BLaER1 treated with 17β-estradiol and CSF1 and Interleukin-3, amounts not matched to agents 10 nM and 100 nM (cell line): ENCODE measurements around the gene ZNF436.

Experiments used
- H3K27ac ChIP-seq, 11 experiments: shearing (Covaris generic); formaldehyde crosslinking; 2 replicates each; pipeline ENCODE4 v1.8.1; 2022
- H3K27me3 ChIP-seq, 11 experiments: shearing (Covaris generic); formaldehyde crosslinking; 2 replicates each; pipeline ENCODE4 v1.8.1; 2022
- H3K36me3 ChIP-seq, 11 experiments: shearing (Covaris generic); formaldehyde crosslinking; 2 replicates each; pipeline ENCODE4 v1.8.1; 2022
- H3K4me1 ChIP-seq, 10 experiments: shearing (Covaris generic); formaldehyde crosslinking; 2 replicates each; pipeline ENCODE4 v1.8.1; 2022
- H3K4me2 ChIP-seq, 11 experiments: shearing (Covaris generic); formaldehyde crosslinking; 2 replicates each; pipeline ENCODE4 v1.8.1; 2022
- H3K4me3 ChIP-seq, 10 experiments: shearing (Covaris generic); formaldehyde crosslinking; 2 replicates each; pipeline ENCODE4 v1.8.1; 2022
- H3K9ac ChIP-seq, 11 experiments: shearing (Covaris generic); formaldehyde crosslinking; 2 replicates each; pipeline ENCODE4 v1.8.1; 2022
- H3K9me3 ChIP-seq, 11 experiments: shearing (Covaris generic); formaldehyde crosslinking; replicated peaks in 1 of 11; 2 replicates each; pipeline ENCODE4 v1.8.1; 2022
- H4K20me1 ChIP-seq, 11 experiments: shearing (Covaris generic); formaldehyde crosslinking; 2 replicates each; pipeline ENCODE4 v1.8.1; 2022
- Cebpa-rat ChIP-seq, 11 experiments: shearing (Covaris generic); IDR thresholded peaks; 2 replicates each; pipeline ENCODE4 v1.8.1; 2022

ZNF436 gene

DNA sequence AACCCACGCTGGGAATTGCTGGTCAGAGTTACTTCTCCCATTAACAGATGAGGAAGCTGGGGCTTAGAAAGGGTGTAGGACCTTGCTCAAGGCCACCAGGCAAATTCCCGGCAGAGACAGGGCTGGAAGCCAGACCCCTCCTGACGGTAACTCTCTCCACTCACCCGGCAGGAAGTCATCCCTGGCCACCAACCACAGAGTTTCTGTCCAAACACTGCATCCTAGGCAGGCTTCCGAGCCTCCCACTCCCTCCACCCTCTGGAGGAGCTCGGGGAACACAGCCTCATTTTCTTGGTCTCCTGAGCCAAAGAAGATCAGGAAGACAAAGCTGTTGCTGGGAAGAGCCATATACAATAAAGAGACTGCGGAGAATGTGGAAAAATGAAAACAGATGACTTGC is 25.0 kb upstream of the ZNF436 start:
- H3K4me3 ChIP-seq = no peak overlapping the region
- no peak for TF ChIP-seq Cebpa-rat (IDR thresholded peaks at IDR 0.05)
- H3K27me3 ChIP-seq = no peaks in the 10 kb centered on the region
- peak overlapping the region in 8 of 11 experiments; percentile 15 to 69 (median 54); a peak in 14 of 22 replicates for H3K4me2 ChIP-seq
- no peaks in the 10 kb centered on the region; a peak in 1 of 22 replicates for H3K9me3 ChIP-seq
- H3K9ac ChIP-seq = no peak overlapping the region
- peaks cover 5 to 24% (median 17%) of the 10 kb centered on the region in 10 experiments; a peak in 16 of 20 replicates for H3K4me1 ChIP-seq
- H3K27ac ChIP-seq = no peak overlapping the region
- no peaks in the 10 kb centered on the region for H4K20me1 ChIP-seq
- no peaks in the 10 kb centered on the region for H3K36me3 ChIP-seq

DNA sequence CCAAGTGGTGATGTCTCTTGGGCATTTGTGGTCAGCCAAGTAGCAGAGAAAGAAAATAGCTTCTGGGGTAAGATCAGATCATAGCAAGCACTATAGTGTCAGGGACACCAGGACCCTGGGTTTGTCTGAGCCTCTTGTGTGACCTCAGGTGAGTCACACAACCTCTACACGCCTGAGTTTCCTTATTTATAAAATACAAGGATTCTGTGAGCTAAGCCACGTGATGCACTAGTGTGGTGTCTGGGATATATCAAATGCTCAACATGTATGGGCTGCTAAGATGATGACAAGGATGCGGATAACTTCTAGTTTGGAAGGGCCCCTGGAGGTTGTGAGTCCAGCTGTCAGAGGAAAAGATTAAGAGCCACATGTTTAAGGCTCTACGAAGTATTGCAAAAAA is 24.5 kb upstream of the ZNF436 start:
- H3K9ac ChIP-seq = peak overlapping the region in 2 of 11 experiments; percentile 5 to 38; a peak in 2 of 22 replicates
- H3K4me3 ChIP-seq = no peak overlapping the region
- H3K27me3 ChIP-seq = no peaks in the 10 kb centered on the region
- peaks cover 5 to 24% (median 17%) of the 10 kb centered on the region in 10 experiments; a peak in 16 of 20 replicates for H3K4me1 ChIP-seq
- H4K20me1 ChIP-seq = no peaks in the 10 kb centered on the region
- no peaks in the 10 kb centered on the region for H3K36me3 ChIP-seq
- TF ChIP-seq Cebpa-rat (IDR thresholded peaks at IDR 0.05) = no peak
- no peak overlapping the region for H3K27ac ChIP-seq
- H3K4me2 ChIP-seq = peak overlapping the region in 10 of 11 experiments; percentile 15 to 69 (median 52); a peak in 17 of 22 replicates
- no peaks in the 10 kb centered on the region; a peak in 1 of 22 replicates for H3K9me3 ChIP-seq

DNA sequence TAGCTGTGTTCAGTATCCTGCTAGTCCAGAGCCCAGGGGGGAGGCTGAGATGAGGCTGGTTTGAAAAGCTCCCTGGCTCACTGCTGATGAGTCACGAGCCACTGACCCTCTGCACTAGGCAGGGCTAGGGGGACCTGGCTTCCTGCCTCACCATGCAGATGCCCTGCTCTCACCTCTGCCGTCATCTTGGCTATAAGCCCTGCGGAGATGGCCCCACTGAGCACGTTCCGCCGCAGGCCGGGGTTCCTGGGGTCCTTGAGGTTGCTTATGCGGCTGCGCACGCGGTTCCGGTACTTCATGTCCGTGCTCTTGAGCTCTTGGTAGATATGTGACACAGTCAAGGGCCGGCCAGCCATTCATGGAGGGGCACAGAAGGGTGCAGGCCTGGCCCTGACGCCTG is 24.1 kb upstream of the ZNF436 start:
- H3K27me3 ChIP-seq = no peaks in the 10 kb centered on the region

DNA sequence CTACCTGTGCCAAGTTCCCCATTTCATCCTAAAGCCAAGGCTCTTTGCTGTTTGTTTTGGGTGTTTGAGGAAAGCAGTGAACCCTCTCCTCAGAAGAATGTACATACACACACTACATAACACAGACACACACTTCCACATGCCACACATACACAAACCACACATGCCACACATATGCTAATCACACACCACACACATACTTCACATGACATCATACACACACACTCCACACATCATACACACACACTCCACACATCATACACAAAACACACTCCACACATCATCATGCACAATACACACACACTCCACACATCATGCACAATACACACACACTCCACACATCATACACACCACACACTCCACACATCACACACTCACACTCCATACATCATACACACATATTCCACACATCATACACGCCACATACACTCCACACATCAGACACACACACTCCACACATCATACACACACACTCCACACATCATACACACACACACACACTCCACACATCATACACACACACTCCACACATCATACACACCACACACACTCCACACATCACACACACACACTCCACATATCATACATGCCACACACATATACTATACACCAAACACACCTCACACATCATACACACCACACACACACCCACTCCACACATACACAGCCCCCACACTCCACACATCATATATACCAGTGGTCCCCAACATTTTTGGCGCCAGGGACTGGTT is 22.7 kb upstream of the ZNF436 start:
- H3K27ac ChIP-seq = no peak overlapping the region

More for the DNA sequence above, 24.1 kb upstream of the ZNF436 start:
- Histone ChIP-seq H3K36me3 (no peaks in the 10 kb centered on the region), H3K9ac (peak overlapping the region in 2 of 11 experiments; percentile 5 to 38; a peak in 2 of 22 replicates), H3K4me2 (peak overlapping the region in 10 of 11 experiments; percentile 15 to 69 (median 52); a peak in 18 of 22 replicates), H3K4me1 (peaks cover 5 to 24% (median 17%) of the 10 kb centered on the region in 10 experiments; a peak in 16 of 20 replicates), H3K9me3 (no peaks in the 10 kb centered on the region; a peak in 1 of 22 replicates), H3K4me3 (no peak overlapping the region), H4K20me1 (no peaks in the 10 kb centered on the region), H3K27ac (no peak overlapping the region)
- no peak for TF ChIP-seq Cebpa-rat (IDR thresholded peaks at IDR 0.05)

DNA sequence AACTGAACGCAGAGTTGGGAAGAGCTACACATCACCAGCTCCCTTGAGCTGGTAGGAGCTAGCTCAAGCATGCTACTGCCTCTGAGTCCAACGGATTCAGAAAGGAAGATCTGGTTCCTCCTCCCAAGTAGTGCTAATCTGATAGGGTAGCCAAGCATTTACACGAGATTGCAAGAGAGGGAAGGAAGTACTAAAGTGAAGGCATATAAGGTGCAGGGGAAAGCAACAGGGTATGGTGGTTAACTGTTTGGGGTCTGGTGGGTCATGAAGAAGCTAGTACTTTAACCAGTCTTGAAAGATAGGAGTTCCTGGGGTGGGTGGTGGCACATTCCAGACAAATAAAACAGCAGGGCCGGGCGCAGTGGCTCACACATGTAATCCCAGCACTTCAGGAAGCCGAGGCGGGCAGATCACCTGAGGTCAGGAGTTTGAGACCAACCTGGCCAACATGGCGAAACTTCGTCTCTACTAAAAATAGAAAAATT is 20.2 kb upstream of the ZNF436 start:
- TF ChIP-seq Cebpa-rat (IDR thresholded peaks at IDR 0.05) = no peak
- no peak overlapping the region for H3K9ac ChIP-seq
- no peak overlapping the region for H3K4me3 ChIP-seq
- peaks cover 8 to 17% (median 15%) of the 10 kb centered on the region in 10 experiments; a peak in 18 of 20 replicates for H3K4me1 ChIP-seq
- H4K20me1 ChIP-seq = no peaks in the 10 kb centered on the region
- no peaks in the 10 kb centered on the region for H3K27me3 ChIP-seq
- H3K27ac ChIP-seq = no peak overlapping the region
- no peaks in the 10 kb centered on the region for H3K36me3 ChIP-seq
- H3K4me2 ChIP-seq = no peak overlapping the region
- H3K9me3 ChIP-seq = no peaks in the 10 kb centered on the region; a peak in 1 of 22 replicates

More for the DNA sequence above, 22.7 kb upstream of the ZNF436 start:
- no peaks in the 10 kb centered on the region for H3K36me3 ChIP-seq
- no peak for TF ChIP-seq Cebpa-rat (IDR thresholded peaks at IDR 0.05)
- H3K9me3 ChIP-seq = no peaks in the 10 kb centered on the region; a peak in 1 of 22 replicates
- H4K20me1 ChIP-seq = no peaks in the 10 kb centered on the region
- H3K4me3 ChIP-seq = no peak overlapping the region
- no peak overlapping the region for H3K9ac ChIP-seq
- H3K27me3 ChIP-seq = no peaks in the 10 kb centered on the region
- peaks cover 5 to 24% (median 17%) of the 10 kb centered on the region in 10 experiments; a peak in 16 of 20 replicates for H3K4me1 ChIP-seq
- no peak overlapping the region for H3K4me2 ChIP-seq

DNA sequence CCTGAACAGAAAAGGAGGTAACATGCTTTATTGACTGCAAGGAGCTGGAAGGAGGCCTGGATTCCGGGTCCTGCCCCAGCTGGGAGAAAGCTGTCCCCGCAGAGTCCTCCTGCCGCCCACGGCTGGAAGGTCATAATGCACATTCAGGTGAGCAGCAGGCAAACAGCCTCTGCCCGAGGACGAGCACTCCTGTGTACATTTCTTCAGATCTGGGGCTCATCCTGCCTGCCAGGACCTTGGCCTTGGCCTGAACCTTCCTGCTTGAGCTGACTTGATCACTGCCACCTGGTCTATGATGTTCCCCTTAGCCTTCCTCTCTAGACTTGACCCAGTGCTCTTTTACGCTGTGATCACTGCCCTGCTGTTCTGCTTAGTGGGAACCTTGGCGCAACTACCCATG is 17.9 kb upstream of the ZNF436 start:
- no peak overlapping the region for H3K4me3 ChIP-seq
- no peak overlapping the region for H3K4me2 ChIP-seq
- TF ChIP-seq Cebpa-rat (IDR thresholded peaks at IDR 0.05) = no peak
- no peaks in the 10 kb centered on the region for H4K20me1 ChIP-seq
- H3K27me3 ChIP-seq = no peaks in the 10 kb centered on the region
- peaks cover 0 to 2% (median 0%) of the 10 kb centered on the region in 11 experiments; a peak in 2 of 22 replicates for H3K9me3 ChIP-seq
- H3K27ac ChIP-seq = no peak overlapping the region
- H3K36me3 ChIP-seq = no peaks in the 10 kb centered on the region
- peaks cover 7 to 15% (median 9%) of the 10 kb centered on the region in 10 experiments; a peak in 13 of 20 replicates for H3K4me1 ChIP-seq
- no peak overlapping the region for H3K9ac ChIP-seq

DNA sequence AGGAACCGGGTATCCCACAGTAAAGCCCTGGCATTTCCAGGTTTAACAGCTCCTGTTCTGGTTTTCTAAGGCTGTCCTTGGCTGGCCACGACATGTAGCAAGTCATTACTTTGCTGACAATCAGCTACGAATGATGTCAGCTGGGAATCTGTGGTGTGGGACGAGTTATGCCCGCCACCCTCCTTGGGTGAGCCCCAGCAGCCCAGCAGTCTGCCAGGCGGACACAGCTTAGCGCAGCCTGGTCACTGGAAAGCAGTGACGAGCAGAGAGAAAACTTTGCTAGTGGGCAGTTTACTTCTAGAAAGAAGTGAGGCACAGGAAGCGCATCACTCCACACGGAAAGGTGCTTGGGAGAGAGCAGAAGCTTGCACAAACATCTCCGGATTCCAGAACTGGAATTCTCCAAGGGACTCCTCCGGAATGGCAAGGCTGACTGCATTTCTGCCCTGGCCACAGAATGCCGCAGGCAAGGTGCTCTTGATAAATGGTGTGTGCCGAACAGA is 15.5 kb upstream of the ZNF436 start:
- Histone ChIP-seq H3K4me3 (no peak overlapping the region), H3K36me3 (no peaks in the 10 kb centered on the region), H3K9me3 (peaks cover 0 to 7% (median 0%) of the 10 kb centered on the region in 11 experiments; a peak in 2 of 22 replicates), H3K9ac (no peak overlapping the region), H3K27ac (no peak overlapping the region), H3K27me3 (no peaks in the 10 kb centered on the region), H3K4me1 (peaks cover 9 to 22% (median 11%) of the 10 kb centered on the region in 10 experiments; a peak in 15 of 20 replicates), H3K4me2 (peak overlapping the region in 1 of 11 experiments; percentile 42; a peak in 1 of 22 replicates), H4K20me1 (no peaks in the 10 kb centered on the region)
- no peak for TF ChIP-seq Cebpa-rat (IDR thresholded peaks at IDR 0.05)

DNA sequence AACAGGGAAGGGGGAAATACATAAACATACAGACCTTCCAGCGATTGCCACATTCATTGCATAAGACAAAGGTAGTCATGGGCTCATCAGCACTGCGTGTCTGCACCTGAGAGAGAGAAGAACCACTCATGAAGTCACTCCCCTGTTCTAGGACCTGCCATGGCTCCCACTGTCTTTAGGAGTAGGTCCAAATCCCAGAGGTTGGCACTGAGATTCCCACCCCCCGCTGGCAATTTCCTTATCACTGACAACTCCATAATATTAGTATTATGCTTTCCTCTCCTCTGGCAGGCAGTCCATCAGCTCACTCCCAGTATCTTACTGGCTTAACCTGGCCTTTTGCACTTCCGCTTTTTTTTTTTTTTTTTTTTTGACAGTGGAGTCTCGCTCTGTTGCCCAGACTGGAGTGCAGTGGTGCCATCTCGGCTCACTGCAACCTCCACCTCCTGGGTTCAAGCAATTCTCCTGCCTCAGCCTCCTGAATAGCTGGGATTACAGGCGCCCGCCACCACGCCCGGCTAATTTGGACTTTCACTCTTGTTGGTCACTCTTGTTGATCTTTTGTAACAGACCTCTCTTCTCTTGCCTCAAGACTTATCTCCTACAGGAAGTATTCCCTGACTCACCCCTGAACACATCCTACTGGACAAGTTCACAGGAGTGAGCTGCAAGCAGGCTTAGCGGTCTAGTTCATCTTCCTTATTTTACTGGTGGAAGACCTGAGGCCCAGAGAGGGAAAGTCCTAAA is 14.8 kb upstream of the ZNF436 start:
- Histone ChIP-seq H4K20me1 (no peaks in the 10 kb centered on the region), H3K27me3 (no peaks in the 10 kb centered on the region), H3K9me3 (peaks cover 0 to 7% (median 0%) of the 10 kb centered on the region in 11 experiments; a peak in 2 of 22 replicates), H3K36me3 (no peaks in the 10 kb centered on the region), H3K4me3 (no peak overlapping the region), H3K4me2 (peak overlapping the region in 1 of 11 experiments; percentile 42; a peak in 2 of 22 replicates), H3K27ac (no peak overlapping the region), H3K4me1 (peaks cover 9 to 29% (median 11%) of the 10 kb centered on the region in 10 experiments; a peak in 16 of 20 replicates), H3K9ac (no peak overlapping the region)
- no peak for TF ChIP-seq Cebpa-rat (IDR thresholded peaks at IDR 0.05)
